HG03469 (cell line): ENCODE data around the gene OR51V1.
"Not testable (repeated sequence)": the region's sequence is repeated elsewhere in the genome, so short reads cannot be mapped to it uniquely, and the experiment has no call there.

ENCODE experiments used
- ATAC-seq: cut with Tn5 transposase; IDR thresholded peaks from one replicate; pipeline ENCODE4 v1.9.1; 2021; ENCODE audit warnings: mild to moderate bottlenecking, moderate library complexity, moderate number of reproducible peaks; ENCODE audit not compliant: unreplicated experiment

Gene OR51V1

DNA sequence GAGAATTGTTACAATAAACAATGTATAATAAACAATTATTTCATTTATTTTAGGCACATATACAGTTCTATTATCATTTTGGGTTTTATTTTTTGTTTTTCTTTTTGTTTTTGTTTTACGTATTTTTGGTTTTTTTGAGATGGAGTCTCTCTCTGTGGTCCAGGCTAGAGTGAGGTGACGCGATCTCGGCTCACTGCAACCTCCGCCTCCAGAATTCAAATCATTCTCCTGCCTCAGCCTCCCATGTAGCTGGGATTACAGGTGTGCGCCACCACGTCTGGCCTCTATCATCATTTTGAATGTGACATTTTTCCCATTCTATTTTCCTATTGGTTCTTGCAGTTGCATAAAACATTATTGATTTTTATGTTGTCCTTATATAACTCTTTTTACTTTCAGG is 25.5 kb downstream of the OR51V1 start:
- no peak for ATAC-seq

GRCh38 chr11:5171856-5172255 is 28.6 kb downstream of the OR51V1 start:
- no peak for ATAC-seq

GRCh38 chr11:5165898-5166297 is 34.6 kb downstream of the OR51V1 start:
- ATAC-seq: not testable (repeated sequence)

GRCh38 chr11:5164807-5165206 is 35.7 kb downstream of the OR51V1 start:
- not testable (repeated sequence) for ATAC-seq

GRCh38 chr11:5161045-5161444 is 39.4 kb downstream of the OR51V1 start:
- ATAC-seq: not testable (repeated sequence)

DNA sequence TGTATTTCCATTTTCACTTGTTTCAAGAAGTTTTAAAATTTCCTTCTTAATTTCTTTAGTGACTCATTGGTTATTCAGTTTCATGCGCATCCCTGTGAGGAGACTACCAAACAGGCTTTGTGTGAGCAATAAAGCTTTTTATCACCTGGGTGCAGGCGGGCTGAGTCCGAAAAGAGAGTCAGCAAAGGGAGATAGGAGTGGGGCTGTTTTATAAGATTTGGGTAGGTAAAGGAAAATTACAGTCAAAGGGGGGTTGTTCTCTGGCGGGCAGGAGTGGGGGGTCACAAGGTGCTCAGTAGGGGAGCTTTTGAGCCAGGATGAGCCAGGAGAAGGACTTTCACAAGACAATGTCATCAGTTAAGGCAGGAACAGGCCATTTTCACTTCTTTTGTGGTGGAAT is 40.3 kb downstream of the OR51V1 start:
- not testable (repeated sequence) for ATAC-seq

GRCh38 chr11:5159806-5160205 is 40.7 kb downstream of the OR51V1 start:
- ATAC-seq: no peak

DNA sequence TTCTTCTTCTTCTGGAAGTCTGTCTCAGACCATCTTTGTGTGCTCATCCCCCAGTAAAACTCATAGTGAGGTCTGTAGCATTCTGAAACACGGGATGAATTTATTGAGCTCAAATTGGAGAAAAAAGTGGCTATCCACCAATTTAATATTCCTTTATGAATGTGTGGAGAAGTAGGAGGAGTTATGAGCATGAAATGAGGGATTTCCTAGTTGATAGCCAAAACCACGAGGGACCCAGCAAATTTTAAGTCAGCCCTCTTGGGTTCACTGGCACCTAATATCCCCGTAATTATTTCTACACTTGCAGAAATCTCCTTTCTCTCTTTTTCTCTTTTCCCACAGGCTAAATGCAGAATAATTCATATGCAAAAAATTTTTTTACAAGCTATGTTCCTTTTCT is 45.8 kb downstream of the OR51V1 start, which contains the start of gene OR52A1:
TSS of gene OR52A1 (minus strand) at position 101 of the 400 bp plus-strand sequence. CDS start 2,388 bp downstream, outside the sequence.
- ATAC-seq: no peak

DNA sequence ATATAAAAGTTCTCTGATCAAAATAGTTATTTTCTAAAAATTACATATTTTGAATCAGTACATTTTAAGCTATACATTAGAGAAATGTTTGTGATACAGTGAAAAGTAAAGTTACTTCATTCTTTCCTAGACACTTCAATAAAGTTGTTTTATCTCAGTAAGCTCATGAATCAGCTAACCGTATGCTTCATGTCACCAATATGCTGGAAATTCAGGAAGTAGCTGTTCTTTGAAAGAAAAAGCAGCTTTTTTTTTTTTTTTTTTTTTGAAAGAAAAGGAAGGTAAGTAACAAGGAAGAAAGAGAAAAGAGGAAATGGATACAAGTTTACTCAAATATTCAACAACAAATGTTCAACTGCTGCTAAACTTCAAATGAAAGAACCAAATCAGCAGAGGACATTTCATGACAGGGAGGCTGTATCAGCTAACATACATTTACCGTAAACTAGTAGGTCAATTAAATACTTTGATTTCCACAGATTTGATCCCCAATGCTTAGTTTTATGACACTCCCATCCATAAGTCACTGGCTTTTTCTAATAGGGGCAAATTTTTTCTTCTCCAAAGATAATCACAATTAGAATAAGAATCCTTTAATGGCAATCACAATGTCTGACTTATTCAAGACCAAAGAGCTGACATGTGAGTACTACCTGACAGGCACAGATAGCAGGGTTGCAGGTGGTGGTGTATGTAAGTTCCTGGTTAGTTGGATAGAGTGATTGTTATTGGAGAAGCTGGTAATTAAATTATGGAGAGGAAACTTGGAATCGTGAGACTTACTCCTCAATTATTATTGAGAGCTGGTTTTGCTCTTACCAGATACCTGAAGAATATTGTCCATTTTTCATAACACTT is 46.7 kb downstream of the OR51V1 start:
- ATAC-seq: no peak

DNA sequence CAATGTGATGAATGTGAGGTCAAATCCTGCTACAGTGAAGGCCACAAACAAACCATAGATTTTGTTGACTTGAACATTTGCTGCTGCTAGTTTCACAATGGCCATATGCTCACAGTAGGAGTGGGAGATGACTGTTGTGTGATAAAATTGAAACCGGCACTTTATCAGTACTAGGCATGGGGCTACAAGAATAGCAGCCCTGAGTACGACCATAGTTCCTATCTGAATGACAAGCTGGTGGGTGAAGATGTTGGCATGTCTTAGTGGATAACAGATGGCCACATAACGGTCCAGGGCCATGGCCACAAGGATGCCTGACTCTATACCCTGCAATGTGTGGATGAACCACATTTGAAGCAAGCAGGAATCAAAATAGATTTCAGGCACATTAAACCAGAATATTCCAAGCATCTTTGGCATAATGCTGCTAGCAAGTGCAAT is 48.7 kb downstream of the OR51V1 start:
- ATAC-seq: no peak
